GM19438 (cell line): Measurements from ENCODE around the gene CCDC122.

Source experiments
- ATAC-seq: cut with Tn5 transposase; IDR thresholded peaks from one replicate; pipeline ENCODE4 v1.9.1; 2021; ENCODE audit warnings: low read depth; ENCODE audit not compliant: unreplicated experiment

The CCDC122 gene

GRCh38 chr13:43878892-43879754, at the start of gene CCDC122:
TSS of gene CCDC122 (minus strand) at chr13:43879740. CDS start at chr13:43869376, 10,364 bp downstream.
- ATAC-seq, result peak; percentile 79

GRCh38 chr13:43924549-43925245, 45.2 kb upstream of the CCDC122 start:
- ATAC-seq, result peak; percentile 94

GRCh38 chr13:43920965-43921674, 41.6 kb upstream of the CCDC122 start:
- no peak for ATAC-seq

- no peak for ATAC-seq
Measured at GRCh38 chr13:43918636-43919035, 39.1 kb upstream of the CCDC122 start.

DNA sequence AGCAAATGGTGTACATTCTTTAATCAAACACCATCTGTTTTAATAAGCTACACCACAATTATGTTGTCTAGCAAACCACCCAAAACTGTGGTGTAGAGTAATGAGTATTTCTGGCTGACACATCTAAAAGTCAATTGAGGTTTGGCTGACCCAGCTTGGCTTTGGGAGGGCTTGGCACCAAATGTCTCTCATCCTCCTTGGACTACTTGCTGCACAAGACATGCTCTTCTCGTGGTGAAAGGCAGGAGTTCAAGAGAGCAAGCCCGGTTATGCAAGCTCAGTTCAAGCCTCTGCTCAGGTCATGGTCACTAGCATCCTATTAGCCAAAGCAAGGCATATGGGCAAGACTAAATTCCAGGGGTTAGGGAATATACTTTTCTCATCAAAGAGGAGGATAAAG, 37.3 kb upstream of the CCDC122 start:
- no peak for ATAC-seq

DNA sequence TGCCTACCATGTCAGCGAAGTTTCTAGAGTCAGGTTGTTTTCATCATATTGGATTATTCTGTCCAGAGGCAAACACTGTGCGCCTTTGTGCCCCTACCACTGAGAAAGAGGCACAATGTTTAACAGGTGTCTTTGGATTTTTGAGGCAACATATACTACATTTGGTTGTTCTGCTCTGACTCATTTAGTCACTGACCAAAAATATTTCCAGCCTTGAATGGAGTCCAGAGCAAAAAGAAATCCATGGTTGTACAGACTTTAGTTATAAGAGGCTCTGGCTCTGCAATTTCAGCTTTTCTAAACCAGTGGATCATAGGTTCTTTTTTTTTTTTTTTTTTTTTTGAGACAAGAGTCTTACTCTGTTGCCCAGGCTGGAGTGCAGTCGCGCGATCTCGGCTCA, 35.9 kb upstream of the CCDC122 start:
- no peak for ATAC-seq

- no peak for ATAC-seq
Measured at GRCh38 chr13:43911871-43912270, 32.3 kb upstream of the CCDC122 start.

DNA sequence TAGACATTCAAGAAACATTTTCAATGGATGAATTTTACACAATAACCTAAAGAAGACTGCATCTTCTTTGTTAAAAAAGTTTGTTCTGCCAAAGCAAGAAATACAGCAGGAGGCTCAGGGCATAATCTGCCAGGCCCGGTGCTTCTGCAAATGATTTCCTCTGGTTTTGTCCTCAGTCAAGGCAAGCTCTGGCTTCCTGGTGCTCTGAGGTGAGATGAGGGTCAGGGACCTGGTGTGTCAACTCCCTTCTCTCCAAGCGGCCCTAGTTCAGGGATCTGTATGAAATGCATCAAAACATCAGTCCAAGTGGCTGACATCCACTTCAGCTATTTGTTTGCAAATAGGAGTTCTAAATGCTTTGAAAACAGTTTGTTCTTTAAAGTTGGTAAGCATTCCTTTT, 31.7 kb upstream of the CCDC122 start:
- ATAC-seq, result no peak

DNA sequence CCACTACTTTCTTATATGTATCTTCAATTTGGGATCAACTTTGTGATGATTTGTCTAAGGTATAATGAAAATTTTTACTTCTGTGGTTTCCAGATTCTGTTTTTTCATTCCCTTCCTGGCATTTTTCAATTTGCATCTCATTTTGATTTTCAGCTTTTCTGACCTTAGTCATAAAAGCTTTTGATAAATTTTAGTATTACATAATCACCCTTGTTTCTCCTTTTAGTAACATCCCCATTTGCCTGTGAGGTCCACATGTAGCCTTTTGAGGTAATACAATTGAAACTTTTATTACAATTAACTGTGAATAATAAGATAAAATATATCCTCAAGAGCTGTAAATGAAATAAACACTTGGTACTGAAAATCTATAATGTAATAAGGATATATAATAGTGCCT, 31.3 kb upstream of the CCDC122 start:
- no peak for ATAC-seq

DNA sequence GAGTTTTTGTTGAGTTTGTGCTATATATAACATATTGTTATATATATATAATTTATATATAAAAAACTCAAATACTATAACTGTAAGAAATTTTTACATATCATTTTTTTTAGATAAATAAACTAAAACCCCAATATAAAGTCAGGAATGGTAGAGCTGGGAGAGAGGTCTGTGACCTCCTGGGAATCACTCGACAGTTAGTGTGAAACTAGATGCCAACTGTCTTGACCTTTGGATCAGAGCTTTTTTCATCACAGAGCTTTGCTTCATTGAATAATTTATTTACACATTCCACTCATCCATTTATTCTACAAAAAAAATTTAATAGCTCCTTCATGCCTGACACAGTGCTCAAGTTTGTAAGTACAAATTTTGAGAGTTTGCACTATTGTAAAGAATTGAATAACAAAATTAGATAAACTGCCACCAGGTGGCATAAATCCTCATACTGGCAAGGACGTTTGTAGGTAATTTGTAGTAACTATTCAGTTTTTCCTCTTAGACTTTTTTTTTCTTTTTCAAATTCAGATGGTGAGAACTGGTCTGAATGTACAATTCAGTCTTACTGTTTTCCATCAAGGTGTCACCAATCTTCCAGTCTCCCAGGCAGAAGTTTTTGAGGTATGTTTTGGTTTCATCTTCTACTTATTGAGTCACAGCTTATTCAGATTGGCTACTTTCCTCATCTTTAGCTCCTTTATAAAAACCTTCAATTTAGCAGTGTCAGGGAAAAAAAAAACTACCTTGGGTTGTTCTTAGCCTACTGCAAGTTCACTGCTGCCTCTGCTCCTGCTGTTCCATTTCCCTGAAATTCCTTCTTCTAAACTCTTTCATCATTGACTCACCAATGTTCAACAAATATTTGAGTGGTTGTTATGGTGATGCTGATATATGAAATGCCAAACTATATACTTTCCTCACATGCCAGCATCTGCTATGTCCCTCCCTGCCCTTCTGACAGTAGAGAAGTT, 28.9 kb upstream of the CCDC122 start:
- ATAC-seq, result no peak

- no peak for ATAC-seq
Measured at GRCh38 chr13:43905435-43906031, 26.0 kb upstream of the CCDC122 start.

DNA sequence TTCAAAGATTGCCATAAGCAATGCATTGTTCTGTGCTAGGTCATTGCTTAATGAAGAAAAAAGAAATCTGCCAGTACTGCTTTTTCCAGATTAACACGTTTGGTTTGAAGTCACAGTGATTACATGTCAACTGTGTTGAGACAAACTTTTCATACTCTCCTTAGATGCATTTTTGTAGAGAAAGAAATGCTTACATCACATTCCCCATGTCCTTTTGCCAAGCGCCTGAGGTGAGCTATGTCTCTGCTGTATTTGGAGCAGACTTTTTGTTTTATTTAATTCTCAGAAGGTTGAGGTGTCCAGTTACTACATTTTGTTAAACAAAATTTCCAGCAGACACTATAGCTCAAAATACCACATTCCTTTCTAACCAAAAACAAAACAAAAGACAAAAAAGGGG, 16.4 kb upstream of the CCDC122 start:
- ATAC-seq, result no peak

- no peak for ATAC-seq
Measured at GRCh38 chr13:43894438-43894837, 14.9 kb upstream of the CCDC122 start.

DNA sequence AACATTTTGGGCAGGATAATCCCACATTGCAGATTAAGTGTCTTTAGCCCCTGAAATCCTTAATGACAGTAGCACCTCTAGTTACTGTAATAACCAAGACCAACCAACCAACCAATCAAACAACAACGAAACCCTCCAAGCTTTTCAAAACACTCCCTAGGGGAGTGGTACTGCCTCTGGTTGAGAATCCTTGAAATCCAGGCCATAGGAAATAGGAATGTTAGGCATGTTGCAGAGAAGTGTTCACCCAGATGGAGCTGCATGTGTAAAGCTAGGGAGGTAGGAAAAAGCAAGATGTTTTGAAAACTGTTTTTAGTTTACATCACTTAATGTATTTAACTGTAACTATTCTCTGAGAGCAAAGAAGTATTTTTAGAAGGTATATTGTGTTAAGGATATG, 4.7 kb upstream of the CCDC122 start:
- ATAC-seq, result no peak

GRCh38 chr13:43883631-43884030, 4.1 kb upstream of the CCDC122 start:
- no peak for ATAC-seq

DNA sequence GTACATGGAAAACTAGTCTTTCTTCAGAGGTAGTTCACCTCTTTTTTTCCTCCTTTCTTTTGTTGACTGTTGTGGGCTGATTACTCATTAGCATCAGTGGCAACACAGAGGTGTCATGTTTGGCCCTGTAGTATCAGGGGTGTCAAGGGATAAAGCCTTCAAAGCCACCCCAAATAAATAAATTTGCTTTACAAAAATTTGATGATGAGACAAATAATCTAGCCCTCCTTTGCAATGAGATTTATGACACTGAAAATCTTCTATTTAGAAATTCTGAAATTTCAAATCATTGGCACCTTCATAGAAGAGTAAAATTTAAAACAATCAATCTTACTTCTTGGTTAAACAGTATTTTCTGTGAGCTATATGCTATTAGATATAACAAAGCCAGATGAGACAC, 2.0 kb upstream of the CCDC122 start:
- no peak for ATAC-seq

GRCh38 chr13:43880926-43881325, 1.4 kb upstream of the CCDC122 start:
- no peak for ATAC-seq

DNA sequence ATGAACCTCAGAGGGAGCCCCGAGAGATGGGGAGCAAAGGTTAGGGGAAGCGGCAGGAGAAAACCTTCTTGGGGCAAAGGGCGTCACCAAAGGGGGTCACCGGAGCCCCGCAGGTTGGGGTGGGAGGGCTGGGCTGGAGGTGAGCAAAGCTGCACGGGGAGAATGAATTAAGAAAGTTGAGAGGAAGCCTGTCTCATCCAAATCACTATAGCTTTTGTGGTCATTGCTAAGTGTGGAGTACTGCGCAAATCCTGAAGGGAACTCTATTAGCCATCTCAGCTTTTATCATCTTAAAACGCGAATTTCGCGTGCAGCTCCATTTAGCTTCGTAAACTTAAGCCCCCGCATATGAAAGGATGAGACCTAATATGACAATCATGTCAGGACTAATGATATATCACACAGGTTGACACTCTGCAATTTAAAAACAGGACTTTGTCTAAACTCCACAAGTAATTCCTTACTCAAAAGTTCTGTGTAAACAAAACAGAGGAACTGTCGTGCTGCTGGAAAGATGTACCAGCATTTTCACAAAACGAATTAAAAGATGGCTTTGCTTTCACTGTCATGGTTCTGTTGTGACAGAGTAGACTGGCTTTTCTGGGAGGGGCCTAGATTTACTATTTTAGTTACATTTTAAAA, 795 bp upstream of the CCDC122 start:
- ATAC-seq, result no peak

DNA sequence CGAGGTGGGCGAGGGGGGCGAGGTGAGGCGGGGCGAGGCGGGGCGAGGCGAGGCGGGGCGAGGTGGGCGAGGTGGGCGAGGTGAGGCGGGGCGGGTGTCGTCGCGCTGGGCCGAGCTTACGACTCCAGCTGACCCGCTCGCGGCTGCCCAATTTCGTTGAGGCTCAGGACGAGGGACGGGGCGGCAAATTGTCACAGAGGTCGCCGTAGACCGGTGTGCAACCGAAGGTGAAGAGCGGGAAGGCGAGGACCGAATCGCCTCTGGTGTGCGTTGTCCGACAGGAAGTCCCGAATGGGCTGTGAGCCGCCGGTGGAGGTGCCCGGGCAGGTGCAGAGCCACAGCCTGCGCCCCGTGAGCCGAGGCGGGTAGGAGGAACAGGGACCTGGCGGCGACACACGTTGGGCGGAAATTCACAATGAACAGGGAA, 228 bp upstream of the CCDC122 start, which contains the start of gene LACC1:
Gene LACC1 (plus strand): TSS at position 150 of the 427 bp plus-strand sequence. CDS start 1,082 bp downstream, outside the sequence.
- ATAC-seq, result peak; percentile 39
